OCI-LY1 (cell line): ENCODE measurements around the gene TMCC2.

ENCODE experiments used
- CTCF ChIP-seq: fragments of 200-600 bp; sonication (generic), shearing (Covaris generic); IDR thresholded peaks from 2 replicates; pipeline ENCODE4 v1.5.1; 2017; ENCODE audit warnings: mild to moderate bottlenecking, antibody characterized with exemption, low read length, moderate library complexity, mixed read lengths
- EZH2 ChIP-seq: fragments of 200-600 bp; sonication (generic), shearing (Covaris generic); IDR thresholded peaks from 2 replicates; pipeline ENCODE4 v1.8.0; 2017; ENCODE audit warnings: borderline replicate concordance, mixed run types, mild to moderate bottlenecking, antibody characterized with exemption, low read length, moderate library complexity, mixed read lengths

DNA sequence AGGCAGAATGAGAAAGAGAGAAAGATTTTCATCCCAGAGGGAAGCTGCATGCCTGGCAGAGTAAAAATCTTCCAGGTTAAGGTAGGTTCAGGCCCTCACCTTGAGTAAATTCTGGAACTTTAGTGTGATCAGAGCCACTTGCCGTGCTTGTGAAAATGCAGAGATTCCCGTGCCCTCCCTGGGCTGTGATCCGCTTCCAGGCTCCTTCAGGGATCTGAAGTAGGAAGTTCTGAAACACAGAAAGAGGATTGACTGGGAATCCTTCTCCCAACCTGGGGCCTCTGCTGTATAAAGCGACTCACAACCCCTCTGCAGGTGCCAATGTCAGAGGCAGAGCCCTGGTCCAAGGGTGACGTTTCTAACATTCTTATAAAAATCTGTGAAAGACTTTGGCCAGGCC is 67.2 kb downstream of the TMCC2 start:
- no peak for TF ChIP-seq CTCF
- no peak for TF ChIP-seq EZH2
